ENCODE measurements around the gene B3GALT2. TPM values are rescaled to one million over a fixed set of nuclear protein-coding genes. Genes with fewer than 3 reads are reported as not detected.

The B3GALT2 gene
- total RNA-seq, 1 experiment from 2014 or later, result not detected

- CTCF ChIA-PET, result no interaction called here
- intact Hi-C loops (cut with micrococcal nuclease; ENCODE audit: unreplicated experiment), result no loop called here
- H3K4me3 Mint-ChIP-seq (ENCODE audit: unreplicated experiment), result no peak overlapping the region
- H3K4me3 ChIP-seq (ENCODE audit: low read depth, low read length), result no peak overlapping the region
- no peak for DNase-seq
- TF ChIP-seq CTCF (IDR thresholded peaks at IDR 0.05; ENCODE audit: insufficient read depth in 1 of 2, low read depth in 1 of 2, low read length in 1 of 2, severe bottlenecking in 1 of 2, unreplicated experiment in 1 of 2), result no peak
- H3K36me3 ChIP-seq (ENCODE audit: control insufficient read depth, insufficient read depth, low read length), result no peaks in the 10 kb centered on the region
- H3K9me3 Mint-ChIP-seq (ENCODE audit: unreplicated experiment), result no peaks in the 10 kb centered on the region
- BruUV-seq (replicated peaks), result no TSS peak
- H3K27me3 Mint-ChIP-seq (ENCODE audit: insufficient read depth, unreplicated experiment), result no peaks in the 10 kb centered on the region
- no peak overlapping the region for H3K27ac Mint-ChIP-seq (ENCODE audit: unreplicated experiment)
- POLR2A ChIA-PET, result no interaction called here
- peaks cover 6% of the 10 kb centered on the region for H3K36me3 Mint-ChIP-seq (ENCODE audit: insufficient read depth, unreplicated experiment)
- H3K4me1 Mint-ChIP-seq (ENCODE audit: low read depth, unreplicated experiment), result peaks cover 18% of the 10 kb centered on the region
- H3K9me3 ChIP-seq, result peaks cover 5% of the 10 kb centered on the region; the same call in 1 of the 2 replicates
- no peaks in the 10 kb centered on the region for H3K27me3 ChIP-seq (replicated peaks; ENCODE audit: control insufficient read depth, insufficient read depth, low read length)
- H3K4me1 ChIP-seq, result peaks cover 19% of the 10 kb centered on the region
These were observed 701 bp upstream of the B3GALT2 start for GRCh38 chr1:193187114-193187513.

DNA sequence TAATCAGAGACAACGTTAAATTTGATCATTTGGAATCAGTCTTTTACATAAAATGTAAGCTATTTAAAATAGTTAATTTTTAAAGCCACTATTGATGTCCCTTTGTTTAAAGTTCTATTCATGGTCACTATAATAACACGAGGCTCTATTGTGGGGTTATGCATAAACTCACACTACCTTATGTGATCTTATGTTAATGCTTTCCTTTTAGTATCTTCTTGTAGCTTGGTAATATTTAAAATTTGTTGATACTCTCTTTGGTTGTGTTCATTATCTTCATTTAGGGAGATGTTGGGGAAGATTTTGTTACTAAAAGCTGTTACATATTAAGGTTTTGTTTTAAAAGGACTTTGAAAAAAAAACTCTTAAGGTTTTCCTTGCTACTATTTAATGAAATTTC lies 1.2 kb downstream of the B3GALT2 start:
- ChIA-PET CTCF (no interaction called here), POLR2A (no interaction called here)
- DNase-seq, result no peak
- intact Hi-C loops (cut with micrococcal nuclease; ENCODE audit: unreplicated experiment), result no loop called here
- no TSS peak for BruUV-seq (replicated peaks)
- Mint-ChIP-seq H3K27ac (ENCODE audit: unreplicated experiment) (no peak overlapping the region), H3K4me3 (ENCODE audit: unreplicated experiment) (no peak overlapping the region), H3K27me3 (ENCODE audit: insufficient read depth, unreplicated experiment) (no peaks in the 10 kb centered on the region), H3K9me3 (ENCODE audit: unreplicated experiment) (no peaks in the 10 kb centered on the region), H3K36me3 (ENCODE audit: insufficient read depth, unreplicated experiment) (peaks cover 6% of the 10 kb centered on the region), H3K4me1 (ENCODE audit: low read depth, unreplicated experiment) (peaks cover 18% of the 10 kb centered on the region)
- no peak for TF ChIP-seq CTCF (IDR thresholded peaks at IDR 0.05; ENCODE audit: insufficient read depth in 1 of 2, low read depth in 1 of 2, low read length in 1 of 2, severe bottlenecking in 1 of 2, unreplicated experiment in 1 of 2)
- H3K4me1 ChIP-seq, result peaks cover 19% of the 10 kb centered on the region
- no peaks in the 10 kb centered on the region for H3K27me3 ChIP-seq (replicated peaks; ENCODE audit: control insufficient read depth, insufficient read depth, low read length)
- H3K36me3 ChIP-seq (ENCODE audit: control insufficient read depth, insufficient read depth, low read length), result no peaks in the 10 kb centered on the region; the same call in 1 of the 2 replicates
- H3K9me3 ChIP-seq, result no peaks in the 10 kb centered on the region
- H3K4me3 ChIP-seq (ENCODE audit: low read depth, low read length), result no peak overlapping the region

DNA sequence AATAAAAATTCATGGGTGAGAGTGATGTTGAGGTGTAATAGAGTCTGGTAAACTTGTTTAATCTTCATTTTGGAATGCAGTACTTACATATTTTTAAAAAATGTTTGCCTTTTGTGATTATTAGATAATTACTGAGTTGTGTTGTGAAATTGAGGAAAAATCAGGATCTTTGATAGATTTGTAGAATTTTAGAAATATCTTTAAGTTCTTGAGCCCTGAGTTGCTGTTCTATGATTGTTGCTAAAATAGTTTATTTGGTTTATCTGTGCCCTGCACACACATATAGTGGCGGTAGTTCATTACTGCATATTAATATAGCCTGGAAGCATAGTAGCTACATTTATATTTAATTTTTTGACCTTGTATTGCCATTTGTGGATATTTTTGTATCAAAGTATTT lies 1.6 kb downstream of the B3GALT2 start:
- Mint-ChIP-seq H3K36me3 (ENCODE audit: insufficient read depth, unreplicated experiment) (peaks cover 6% of the 10 kb centered on the region), H3K9me3 (ENCODE audit: unreplicated experiment) (no peaks in the 10 kb centered on the region), H3K27ac (ENCODE audit: unreplicated experiment) (no peak overlapping the region), H3K27me3 (ENCODE audit: insufficient read depth, unreplicated experiment) (no peaks in the 10 kb centered on the region), H3K4me1 (ENCODE audit: low read depth, unreplicated experiment) (peaks cover 18% of the 10 kb centered on the region), H3K4me3 (ENCODE audit: unreplicated experiment) (no peak overlapping the region)
- Histone ChIP-seq H3K9me3 (no peaks in the 10 kb centered on the region), H3K36me3 (ENCODE audit: control insufficient read depth, insufficient read depth, low read length) (no peaks in the 10 kb centered on the region; the same call in 1 of the 2 replicates), H3K27me3 (replicated peaks; ENCODE audit: control insufficient read depth, insufficient read depth, low read length) (no peaks in the 10 kb centered on the region), H3K4me1 (peaks cover 19% of the 10 kb centered on the region), H3K4me3 (ENCODE audit: low read depth, low read length) (no peak overlapping the region)
- CTCF ChIA-PET, result no interaction called here
- intact Hi-C loops (cut with micrococcal nuclease; ENCODE audit: unreplicated experiment), result no loop called here
- DNase-seq, result no peak
- no peak for TF ChIP-seq CTCF (IDR thresholded peaks at IDR 0.05; ENCODE audit: insufficient read depth in 1 of 2, low read depth in 1 of 2, low read length in 1 of 2, severe bottlenecking in 1 of 2, unreplicated experiment in 1 of 2)
- BruUV-seq (replicated peaks), result no TSS peak
- POLR2A ChIA-PET, result no interaction called here

Data from Caco-2 (cell line).